Astrocyte of the cerebellum (primary cell): ENCODE results near the gene MNAT1.

ENCODE experiments used
- DNase-seq: peaks from one replicate; pipeline ENCODE4 v3.0.0-alpha.2; 2011; ENCODE audit warnings: low read depth
- H3K4me3 ChIP-seq: 2 replicates; pipeline ENCODE4 v1.5.1; 2011; ENCODE audit warnings: mild to moderate bottlenecking, low read depth, low read length, moderate library complexity
- in situ Hi-C: cut with HindIII; loops from 2 replicates; pipeline ENCODE4 v1.10.0; 2017; ENCODE audit warnings: low sequenced_read_pairs
- TF ChIP-seq, protein P1 (sequence below): IDR thresholded peaks from 2 replicates; pipeline ENCODE4 v1.5.1; 2012; ENCODE audit warnings: low read length, low read depth, moderate library complexity, mild to moderate bottlenecking; ENCODE audit errors: missing control alignments

The MNAT1 gene

GRCh38 chr14:60956632-60957031 is 222.1 kb downstream of the MNAT1 start:
- no peak for DNase-seq

DNA sequence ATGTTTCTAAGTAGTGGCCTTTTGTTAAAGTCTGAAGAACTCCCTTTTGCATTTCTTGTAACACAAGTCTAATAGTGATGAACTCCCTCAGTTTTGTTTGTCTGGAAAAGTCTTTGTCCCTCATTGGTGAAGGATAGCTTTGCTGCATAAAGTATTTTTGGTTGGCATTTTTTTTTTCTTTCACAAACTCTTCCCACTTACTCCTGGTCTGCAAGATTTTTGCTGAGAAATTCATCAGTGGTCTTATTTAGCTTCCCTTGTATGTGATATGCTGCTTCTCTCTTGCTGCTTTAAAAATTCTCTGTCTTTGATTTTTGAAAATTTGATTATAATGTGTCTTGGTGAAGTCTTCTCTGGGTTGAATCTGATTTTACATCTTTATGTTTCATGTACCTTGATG is 223.6 kb downstream of the MNAT1 start:
- no peak overlapping the region for H3K4me3 ChIP-seq
- no peak for DNase-seq
- TF ChIP-seq, protein P1, sequence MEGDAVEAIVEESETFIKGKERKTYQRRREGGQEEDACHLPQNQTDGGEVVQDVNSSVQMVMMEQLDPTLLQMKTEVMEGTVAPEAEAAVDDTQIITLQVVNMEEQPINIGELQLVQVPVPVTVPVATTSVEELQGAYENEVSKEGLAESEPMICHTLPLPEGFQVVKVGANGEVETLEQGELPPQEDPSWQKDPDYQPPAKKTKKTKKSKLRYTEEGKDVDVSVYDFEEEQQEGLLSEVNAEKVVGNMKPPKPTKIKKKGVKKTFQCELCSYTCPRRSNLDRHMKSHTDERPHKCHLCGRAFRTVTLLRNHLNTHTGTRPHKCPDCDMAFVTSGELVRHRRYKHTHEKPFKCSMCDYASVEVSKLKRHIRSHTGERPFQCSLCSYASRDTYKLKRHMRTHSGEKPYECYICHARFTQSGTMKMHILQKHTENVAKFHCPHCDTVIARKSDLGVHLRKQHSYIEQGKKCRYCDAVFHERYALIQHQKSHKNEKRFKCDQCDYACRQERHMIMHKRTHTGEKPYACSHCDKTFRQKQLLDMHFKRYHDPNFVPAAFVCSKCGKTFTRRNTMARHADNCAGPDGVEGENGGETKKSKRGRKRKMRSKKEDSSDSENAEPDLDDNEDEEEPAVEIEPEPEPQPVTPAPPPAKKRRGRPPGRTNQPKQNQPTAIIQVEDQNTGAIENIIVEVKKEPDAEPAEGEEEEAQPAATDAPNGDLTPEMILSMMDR: no peak
- in situ Hi-C loops: no loop called here

More at GRCh38 chr14:60956632-60957031, 222.1 kb downstream of the MNAT1 start:
- in situ Hi-C loops: no loop called here
- no peak overlapping the region for H3K4me3 ChIP-seq
- TF ChIP-seq, protein P1: no peak

GRCh38 chr14:60963761-60964160 is 229.2 kb downstream of the MNAT1 start:
- no peak for DNase-seq
- H3K4me3 ChIP-seq: no peak overlapping the region
- TF ChIP-seq, protein P1: no peak
- in situ Hi-C loops: no loop called here

DNA sequence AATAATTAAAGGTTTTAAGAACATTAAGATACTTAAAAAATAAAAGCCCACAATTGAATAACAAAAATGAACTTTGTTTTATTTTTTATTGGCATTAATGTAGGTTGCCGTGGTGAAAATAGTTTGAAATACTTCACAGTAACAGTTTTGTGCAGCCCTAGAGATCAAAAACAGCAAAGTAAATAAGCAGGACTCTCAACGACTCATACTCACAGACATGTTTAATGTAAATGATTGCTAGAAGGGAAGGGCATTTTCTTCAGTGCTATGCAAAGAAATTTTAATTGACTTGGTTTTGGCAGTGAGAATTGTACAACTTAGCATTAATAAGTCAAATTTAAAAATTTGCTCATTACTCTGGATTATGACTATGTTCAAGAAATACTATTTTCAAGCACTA is 230.3 kb downstream of the MNAT1 start:
- in situ Hi-C loops: no loop called here
- DNase-seq: no peak

DNA sequence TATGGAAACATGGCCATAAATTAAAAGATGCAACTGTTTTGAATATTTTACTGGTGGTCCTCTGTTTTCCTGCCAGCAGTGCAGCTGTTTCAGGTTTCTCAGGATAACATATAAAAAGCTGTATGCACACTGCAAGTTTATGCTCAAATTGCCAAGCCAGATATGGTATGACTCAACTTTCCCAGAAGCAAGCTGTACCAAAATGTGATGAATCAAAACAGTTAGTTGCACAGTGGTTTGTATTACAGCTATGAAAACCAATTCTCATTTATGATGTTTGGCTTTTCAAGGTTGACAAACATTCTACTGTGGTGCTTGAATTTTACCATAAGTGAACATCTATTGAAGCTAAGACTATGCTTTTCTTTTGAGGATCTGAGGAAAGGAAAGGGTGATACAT is 230.8 kb downstream of the MNAT1 start:
- in situ Hi-C loops: no loop called here
- peak; percentile 76 for DNase-seq

More for the DNA sequence above, 230.3 kb downstream of the MNAT1 start:
- TF ChIP-seq, protein P1: no peak
- no peak overlapping the region for H3K4me3 ChIP-seq

DNA sequence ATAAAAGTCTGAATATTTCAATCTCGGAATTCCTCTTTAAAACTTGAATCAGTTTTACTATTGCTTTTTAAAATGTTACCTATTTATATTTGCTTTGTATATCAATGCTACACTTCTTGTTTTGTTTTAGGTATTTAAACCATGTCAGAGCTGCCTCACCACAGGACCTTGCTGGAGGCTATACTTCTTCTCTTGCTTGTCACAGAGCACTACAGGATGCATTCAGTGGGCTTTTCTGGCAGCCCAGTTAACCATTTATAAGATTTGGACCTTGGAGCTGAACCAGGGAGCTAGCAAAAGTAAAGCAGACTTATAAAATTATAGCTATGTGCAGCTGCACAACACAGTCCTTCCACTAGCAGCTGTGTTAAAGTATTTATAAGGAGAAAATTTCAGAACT is 233.5 kb downstream of the MNAT1 start:
- TF ChIP-seq, protein P1: no peak
- in situ Hi-C loops: no loop called here
- DNase-seq: no peak

More for the DNA sequence above, 230.8 kb downstream of the MNAT1 start:
- TF ChIP-seq, protein P1: no peak
- no peak overlapping the region for H3K4me3 ChIP-seq

GRCh38 chr14:60968671-60969070 is 234.1 kb downstream of the MNAT1 start:
- TF ChIP-seq, protein P1: no peak
- H3K4me3 ChIP-seq: no peak overlapping the region
- in situ Hi-C loops: no loop called here
- DNase-seq: no peak

More for the DNA sequence above, 233.5 kb downstream of the MNAT1 start:
- no peak overlapping the region for H3K4me3 ChIP-seq
